Measurements from ENCODE around the gene WDR33.
"Not testable (repeated sequence)": the region's sequence is repeated elsewhere in the genome, so short reads cannot be mapped to it uniquely, and the experiment has no call there.

WDR33 gene

DNA sequence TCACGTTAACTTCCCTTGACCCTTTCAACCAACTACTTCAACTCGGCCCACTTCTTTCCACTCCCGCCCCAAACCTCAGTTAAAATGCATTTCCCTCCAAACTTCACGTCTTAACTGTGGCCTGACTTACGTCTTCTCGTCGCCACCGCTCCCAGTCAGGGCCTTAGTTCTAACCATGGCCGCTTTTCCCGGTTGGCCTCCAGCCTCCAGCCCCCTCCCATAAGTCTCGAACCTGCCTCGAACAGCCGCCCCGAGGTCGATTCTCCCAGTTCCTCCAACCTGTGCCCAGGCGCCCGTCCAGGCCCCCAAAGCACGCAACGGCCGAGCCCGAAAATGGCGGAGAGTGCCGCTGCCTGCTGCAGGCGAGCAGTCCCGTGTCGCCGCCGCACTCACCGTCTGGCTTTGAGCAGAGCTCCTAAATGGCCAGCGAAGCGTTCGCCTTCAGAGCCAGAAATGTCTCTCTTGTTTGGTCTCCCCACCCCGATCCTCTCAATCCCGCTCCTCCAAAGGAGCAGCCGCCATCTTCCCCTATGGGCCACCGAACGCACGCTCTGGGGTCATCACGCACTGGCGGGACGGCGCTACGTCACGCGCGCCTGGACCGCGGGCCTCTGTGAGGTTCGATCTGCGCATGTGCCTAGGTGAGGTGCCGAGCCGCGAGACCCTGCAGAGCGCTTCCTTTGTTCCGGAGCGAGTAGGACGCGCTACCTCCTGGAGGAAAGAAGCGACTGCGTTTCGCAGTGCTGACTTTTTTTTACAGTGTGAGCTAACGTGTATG lies at the start of gene WDR33:
Gene WDR33 (minus strand): TSS at position 553 of the 778 bp plus-strand sequence. CDS start 40,190 bp downstream, outside the sequence.
- peak; percentile 97 for DNase-seq (ENCODE audit: low spot score)

DNA sequence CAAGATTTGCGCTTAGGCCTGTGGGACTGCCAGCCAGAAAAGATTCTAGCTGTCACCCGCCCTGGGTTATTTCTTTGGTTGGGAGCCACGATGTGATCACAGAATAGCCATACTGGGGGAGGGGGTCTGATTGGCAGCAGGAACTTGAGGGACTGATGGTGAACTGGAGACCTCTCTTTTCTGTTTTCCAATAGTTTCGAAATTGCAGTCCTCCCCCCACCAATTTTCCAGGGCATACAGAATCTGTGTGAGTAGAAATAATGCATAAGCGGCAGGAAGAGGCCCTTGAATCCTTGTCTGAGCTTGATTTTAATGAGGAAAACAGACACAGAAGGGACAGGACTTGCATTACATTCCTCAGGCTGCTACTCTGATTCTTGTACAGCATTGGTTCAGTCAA lies 49.2 kb upstream of the WDR33 start:
- no peak for DNase-seq (ENCODE audit: low spot score)

DNA sequence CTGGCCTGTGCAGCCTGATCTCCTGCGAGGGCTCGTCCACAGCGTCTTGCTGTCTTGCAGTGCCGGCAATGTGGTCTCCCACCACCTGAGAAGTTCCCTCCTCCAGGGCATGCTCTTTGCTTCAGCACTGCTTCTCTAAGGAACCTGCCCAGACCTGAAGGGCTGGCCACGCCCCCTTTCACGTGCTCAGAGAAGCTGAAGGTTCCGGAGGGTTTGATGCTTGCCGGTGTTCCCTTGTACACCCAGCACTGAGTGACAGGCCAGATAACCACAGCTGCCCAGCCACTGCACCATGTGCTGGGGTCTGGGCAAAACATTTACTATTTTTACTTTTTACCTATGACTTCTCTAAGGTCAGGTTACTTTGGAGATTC lies 48.7 kb upstream of the WDR33 start:
- DNase-seq (ENCODE audit: low spot score) = peak; percentile 29

DNA sequence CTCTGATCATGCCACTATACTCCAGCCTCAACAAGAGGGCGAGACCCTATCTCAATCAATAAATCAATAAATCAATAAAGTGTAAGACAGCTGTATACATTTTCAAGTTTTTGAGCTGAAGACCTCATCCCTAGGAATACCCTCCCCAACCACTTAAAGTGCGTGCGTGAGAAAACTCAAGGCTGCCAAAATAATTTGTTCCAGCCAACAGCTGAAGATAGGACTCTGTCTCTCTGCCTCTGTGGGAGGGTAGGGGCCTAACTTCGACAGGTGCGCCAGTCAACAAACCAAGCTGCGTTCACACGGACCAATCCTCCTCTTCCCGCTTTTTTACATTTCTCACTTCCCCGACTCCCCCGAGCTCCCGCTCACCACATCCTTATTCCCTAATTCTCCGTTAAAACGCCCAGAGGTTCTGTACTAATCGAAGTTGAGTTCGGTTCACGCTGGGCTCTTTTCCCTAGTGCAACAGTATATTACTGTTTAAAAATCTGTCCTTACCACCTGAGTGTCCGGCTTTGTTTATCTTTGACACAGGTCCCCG lies 46.4 kb upstream of the WDR33 start:
- DNase-seq (ENCODE audit: low spot score) = peak; percentile 16

DNA sequence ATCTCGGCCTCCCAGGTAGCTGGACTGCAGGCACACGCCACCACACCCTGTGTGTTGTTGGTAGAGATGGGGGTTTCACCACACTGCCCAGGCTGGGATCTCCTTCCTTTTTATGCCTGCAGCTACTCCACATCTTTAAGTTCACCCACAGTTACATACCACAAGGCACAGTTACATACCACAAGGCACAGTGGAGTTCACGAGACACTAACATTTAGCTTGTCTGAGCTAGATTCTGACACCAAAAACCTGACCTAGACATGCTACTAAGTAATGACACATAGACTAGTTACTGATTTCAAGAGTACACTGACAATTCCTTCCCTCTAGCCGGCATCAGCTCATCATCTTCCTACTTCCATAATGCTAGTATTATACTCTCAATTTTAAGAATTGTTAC lies 42.7 kb upstream of the WDR33 start:
- DNase-seq (ENCODE audit: low spot score) = no peak

DNA sequence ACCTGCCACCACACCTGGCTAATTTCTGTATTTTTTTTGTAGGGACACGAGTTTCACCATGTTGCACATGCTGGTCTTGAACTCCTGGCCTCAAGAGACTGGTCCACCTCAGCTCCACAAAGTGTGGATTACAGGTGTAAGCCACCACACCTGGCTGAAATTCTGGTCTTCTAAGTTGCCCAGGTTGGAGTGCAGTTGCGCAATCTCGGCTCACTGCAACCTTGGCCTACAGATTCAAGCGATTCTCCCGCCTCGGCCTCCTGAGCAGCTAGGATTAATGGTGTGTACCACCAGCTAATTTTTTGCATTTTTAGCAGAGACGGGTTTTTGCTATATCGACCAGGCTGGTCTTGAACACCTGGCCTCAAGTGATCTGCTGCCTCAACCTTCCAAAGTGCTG lies 41.4 kb upstream of the WDR33 start:
- no peak for DNase-seq (ENCODE audit: low spot score)

DNA sequence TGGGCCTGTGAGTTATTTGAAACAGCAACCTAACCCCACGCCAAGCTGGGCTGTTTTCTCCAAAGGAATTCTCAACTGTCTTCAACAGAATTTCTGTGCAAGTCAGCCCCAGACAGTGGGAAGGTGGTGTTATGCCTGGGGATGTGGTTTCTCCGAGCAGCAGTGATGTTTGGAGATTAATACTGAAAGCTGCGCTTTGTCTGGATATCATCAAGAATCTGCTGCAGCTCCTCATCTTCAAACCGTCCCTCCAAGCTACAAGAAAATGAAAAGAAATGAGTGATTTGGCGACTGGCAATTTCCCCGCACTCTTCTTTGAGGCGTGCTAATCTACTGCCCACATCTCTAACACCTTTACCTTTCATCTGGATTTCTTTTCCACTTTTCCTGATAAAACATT lies 37.0 kb upstream of the WDR33 start:
- DNase-seq (ENCODE audit: low spot score) = no peak

DNA sequence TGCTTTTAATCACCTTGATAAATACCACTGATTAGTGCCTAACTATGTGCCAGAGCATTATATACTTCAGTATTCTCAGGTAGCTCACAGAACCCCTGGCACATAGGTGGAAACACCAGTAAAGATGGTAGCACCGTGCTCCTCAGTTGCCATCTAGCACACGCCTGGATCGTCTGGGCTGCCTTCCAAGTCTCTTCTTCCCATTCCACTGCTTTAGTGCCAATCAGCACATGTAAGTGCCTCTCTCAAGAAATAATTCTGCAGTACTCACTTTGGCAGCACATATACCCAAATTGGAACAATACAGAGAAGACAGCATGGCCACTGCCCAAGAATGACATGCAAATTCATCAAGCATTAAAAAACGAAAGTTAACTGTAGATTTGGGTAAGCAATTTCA lies 34.0 kb upstream of the WDR33 start:
- no peak for DNase-seq (ENCODE audit: low spot score)

DNA sequence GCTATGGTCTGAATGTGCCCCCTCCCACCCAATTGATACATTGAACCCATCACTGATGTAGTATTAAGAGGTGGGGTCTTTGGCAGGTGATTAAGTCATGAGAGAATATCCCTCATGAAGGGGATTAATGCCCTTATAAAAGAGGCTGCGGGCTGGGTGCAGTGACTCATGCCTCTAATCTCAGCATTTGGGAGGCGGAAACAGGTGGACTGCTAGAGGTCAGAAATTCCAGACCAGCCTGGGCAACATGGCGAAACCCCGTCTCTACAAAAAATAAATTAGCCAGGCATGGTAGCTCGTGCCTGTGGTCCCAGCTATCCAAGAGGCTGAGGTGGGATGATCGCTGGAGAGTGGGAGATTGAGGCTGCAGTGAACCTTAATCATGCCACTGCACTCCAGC lies 32.7 kb upstream of the WDR33 start:
- DNase-seq (ENCODE audit: low spot score) = no peak

DNA sequence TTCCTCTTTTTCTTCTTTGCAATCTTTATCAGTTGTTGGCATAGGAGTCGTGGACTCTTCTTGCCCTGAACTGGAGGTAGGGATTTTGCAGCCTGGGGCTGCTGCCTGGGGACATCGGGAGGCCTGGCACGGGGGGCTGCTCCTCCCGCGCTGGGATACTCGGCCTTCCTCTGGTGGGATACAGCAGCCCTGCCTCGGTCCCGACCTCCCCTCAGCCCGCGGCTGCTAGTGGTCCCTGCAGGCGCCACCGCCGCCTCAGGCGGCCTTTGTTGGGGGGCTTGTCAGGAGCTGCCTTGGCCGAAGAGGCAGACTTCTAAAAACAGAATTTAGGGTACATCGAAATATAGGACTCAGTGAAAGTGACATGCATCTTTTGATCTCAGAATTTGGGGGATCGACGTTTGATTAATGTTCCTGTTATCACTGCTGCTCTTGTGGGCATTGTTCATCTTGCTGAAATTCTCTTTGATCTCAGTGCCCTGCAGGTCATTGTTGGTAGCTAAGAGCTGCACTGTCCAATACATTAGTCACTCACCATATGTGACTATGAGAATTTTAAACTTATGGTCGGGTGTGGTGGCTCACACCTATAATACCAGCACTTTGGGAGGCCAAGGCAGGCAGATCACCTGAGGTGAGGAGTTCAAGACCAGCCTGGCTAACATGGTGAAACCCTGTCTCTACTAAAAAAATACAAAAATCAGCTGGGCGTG lies 30.7 kb upstream of the WDR33 start:
- no peak for DNase-seq (ENCODE audit: low spot score)

DNA sequence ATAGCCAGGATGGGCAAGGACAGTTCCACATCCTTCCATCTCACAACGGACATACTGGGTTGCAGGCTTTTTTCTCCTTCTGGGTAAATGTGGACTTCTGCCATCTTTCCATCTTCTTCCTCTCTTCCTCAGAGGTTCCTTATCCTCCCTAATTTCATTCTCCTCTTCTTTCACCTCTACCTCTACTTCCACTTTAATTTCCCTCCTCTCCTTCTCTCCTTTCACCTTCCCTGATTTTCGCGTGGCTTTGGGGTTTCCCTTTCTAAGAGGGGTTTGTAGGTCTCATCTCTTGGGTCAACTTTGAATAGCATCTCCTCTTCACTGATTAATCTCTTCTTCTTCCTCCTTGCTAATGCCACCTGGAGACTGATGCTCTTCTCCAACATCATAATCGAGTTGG lies 29.9 kb upstream of the WDR33 start:
- DNase-seq (ENCODE audit: low spot score) = no peak

DNA sequence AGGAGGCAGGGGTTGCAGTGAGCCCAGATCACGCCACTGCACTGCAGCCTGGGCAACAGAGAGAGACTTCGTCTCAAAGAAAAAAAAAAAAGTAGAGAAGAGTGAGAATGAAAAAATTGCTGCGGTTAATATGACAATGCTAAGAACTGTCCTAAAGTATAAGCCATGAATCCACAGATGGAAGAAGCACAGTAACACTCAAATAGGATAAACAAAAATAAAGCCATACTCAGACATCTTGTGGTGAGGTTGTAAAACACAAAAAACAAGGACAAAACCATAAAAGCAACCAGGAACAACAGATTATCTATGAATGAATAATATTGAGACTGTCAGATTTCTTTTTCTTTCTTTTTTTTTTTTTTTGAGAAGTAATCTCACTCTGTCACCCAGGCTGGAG lies 24.0 kb upstream of the WDR33 start:
- DNase-seq (ENCODE audit: low spot score) = no peak

DNA sequence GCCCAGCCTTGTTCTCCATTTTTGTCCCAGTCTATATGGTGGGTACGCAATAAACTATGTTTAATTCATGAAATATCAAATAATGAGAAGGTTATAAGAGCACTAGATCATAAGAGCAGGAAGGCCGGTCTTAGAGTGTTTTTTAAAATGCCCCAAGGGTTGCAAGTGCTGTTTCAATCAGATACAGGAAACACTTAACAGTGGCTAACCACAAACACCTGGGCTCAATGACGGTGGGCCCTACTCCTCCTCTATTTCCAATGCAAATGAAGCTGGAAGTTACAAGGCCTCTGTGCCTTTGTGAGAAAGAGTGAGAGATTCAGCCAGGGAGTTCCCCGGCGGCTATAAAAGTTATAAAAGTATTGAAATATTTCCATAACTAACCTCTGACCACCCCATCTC lies 18.9 kb upstream of the WDR33 start:
- no peak for DNase-seq (ENCODE audit: low spot score)

DNA sequence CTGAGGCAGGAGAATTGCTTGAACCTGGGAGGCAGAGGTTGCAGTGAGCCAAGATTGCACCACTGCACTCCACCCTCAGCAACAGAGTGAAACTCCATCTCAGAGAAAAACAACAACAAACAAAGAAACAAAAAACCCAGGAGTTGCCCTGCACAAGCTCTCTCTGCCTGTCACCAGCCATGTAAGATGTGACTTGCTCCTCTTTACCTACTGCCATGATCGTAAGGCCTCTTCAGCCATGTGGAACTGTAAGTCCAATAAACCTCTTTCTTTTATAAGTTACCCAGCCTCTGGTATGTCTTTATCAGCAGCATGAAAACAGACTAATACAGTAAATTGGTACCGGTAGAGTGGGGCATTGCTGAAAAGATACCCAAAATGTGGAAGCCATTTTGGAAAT lies 15.7 kb upstream of the WDR33 start:
- not testable (repeated sequence) for DNase-seq (ENCODE audit: low spot score)

DNA sequence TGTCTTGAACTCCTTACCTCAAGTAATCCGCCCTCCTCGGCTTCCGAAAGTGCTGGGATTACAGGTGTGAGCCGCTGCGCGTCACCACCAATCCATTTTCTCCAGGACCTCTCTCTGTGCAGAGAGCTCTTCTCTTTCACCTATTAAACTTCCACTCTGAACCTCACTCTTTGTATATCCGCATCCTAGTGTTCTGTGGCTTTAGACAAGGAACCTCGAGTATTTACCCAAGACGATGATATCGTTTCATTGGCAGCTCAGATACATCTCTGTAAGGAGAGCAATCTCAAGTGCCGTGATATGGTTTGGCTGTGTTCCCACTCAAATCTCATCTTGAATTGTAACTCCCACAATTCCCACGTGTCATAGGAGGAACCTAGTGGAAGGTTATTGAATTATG lies 15.1 kb upstream of the WDR33 start:
- DNase-seq (ENCODE audit: low spot score) = no peak

DNA sequence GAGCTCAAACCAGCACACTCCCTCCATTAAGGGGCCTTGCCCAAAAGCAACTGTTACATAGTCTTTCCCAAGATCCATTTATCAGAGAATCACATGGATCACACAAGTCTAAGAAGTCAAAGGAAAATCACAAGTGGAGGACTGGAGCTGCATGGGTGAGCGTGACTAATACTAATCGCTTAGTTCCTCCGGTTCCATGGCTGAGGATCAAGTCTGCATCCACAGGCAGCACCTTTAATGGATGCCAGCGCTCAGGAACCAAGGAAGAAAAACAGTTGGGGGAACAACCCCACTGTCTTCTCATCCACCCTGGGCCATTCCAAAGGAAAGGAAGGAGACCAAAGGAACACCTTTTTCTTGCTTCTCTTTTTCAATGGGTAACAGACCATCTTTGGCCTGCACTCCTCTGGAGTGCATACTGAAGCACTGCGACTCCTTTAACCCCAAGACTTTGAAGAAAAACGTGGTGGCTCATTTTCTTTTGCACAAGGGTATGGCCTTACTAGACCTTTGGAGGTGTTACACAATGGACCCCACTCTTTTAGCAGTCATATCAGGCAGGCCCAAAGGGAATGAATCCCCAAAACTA lies 9.2 kb upstream of the WDR33 start:
- no peak for DNase-seq (ENCODE audit: low spot score)

DNA sequence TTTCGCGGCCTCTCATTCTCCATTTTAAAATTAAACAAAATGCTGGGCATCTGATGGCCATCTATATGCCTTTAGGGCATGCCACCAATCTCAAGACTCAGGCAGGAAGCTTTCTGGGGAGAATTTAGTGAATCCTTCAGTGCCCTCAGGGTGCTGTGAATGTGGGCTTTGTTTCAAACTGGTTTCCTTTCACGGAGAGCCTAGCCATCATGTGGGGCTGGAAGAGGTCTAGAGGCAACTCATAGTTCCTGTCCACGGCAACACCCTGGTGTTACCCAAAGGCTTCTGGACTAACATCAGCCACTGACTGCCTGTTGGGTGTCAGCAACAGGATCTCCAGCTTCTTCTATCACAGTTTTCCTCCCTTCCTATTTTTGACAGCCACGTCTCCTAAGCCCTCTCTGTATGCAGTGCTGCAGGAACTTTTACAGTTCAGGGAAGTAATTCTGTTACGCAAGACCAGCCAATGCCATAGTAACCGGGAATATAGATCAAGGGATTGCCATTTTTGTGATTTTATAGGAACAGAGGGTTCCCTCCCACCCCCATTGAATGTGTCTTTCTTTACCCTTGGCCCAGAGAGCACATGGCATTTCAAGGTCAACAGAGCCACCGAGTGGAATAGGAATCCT lies 7.9 kb upstream of the WDR33 start:
- no peak for DNase-seq (ENCODE audit: low spot score)

DNA sequence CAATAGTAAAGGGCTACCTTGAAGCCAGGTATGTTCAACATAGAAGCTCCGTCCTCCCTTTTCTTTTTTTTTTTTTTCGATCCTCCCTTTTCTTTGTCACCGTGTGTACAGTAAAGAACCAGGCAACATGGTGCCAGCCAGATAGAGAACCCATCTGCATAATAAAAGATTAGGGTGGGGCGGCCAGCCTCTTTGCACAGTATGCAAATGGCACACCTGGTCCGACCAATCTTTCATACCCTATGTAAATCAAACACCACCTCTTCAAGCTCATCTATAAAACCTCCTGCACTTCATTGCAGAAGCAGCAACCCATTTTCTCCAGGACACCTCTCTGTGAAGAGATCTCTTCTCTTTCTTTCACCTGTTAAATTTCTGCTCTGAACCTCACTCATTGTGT lies 7.3 kb upstream of the WDR33 start:
- no peak for DNase-seq (ENCODE audit: low spot score)

DNA sequence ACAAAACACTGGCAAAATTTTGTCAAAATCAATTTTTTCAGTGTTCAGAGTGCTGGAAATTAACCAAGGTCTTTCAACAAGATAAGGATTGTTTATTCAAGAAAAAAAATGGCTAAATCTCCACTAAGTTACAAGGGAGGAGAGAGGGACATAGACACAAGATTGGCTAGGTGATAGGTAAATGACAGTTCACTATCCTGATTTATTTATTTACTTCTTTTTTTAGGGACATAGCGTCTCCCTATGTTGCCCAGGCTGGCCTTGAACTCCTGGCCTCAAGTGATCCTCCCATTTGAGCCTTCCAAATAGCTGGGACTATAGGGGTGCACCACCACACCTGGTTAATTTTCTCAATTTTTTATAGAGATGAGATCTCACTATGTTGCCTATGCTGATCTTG lies 3.7 kb upstream of the WDR33 start:
- no peak for DNase-seq (ENCODE audit: low spot score)

DNA sequence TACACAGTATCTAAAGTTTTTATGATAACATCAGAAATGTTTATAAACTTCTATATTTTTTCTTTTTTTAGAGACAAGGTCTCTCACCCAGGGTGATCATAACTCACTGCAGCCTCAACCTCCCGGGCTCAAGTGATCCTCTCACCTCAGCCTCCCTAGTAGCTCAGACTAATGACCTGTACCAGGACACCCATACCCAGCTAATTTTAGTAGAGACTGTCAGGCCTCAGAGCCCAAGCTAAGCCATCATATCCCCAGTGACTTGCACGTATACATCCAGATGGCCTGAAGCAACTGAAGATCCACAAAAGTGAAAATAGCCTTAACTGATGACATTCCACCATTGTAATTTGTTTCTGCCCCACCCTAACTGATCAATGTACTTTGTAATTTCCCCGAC lies 1.5 kb upstream of the WDR33 start:
- not testable (repeated sequence) for DNase-seq (ENCODE audit: low spot score)

DNA sequence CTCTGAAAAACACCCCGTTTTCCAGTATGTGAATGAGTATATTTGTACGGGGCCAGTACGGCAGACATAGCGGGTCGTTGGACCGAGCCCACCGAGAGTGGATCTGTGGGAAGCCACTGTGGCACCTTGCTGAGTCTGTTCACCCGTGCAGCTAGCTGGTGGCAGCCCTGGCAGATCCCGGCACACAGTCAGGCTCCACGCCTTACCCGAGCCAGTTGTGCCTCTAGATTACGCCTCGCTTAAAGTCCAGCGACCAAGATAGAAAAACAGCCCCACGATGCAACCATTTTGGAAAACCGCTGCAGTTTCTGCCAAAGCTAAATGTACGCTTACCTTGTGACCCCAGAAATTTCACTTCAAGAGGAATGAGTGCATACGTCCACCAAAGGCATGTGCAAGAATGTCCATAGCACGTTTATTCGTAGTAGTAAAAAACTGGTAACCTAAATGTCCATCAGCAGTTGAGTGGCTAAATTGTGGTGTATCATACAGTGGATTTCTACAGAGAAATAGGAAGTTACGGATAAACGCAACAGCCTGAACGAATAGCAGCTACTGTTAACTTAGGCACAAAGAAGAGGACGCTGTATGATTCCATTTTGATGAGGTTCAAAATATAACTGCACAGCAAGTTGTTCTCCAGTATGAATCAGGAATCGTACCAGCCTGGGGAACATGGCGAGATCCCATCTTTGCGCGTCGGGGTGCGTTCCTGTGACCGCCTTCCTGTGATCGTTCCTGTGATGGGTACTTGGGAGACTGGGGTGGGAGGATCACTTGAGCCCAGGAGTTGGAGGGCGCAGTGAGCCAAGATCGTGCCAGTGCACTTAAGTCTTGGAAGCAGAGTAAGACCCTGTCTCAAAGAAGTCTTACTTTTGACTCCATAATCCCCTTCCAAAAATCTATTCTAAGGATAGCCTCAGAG lies 688 bp upstream of the WDR33 start:
- DNase-seq (ENCODE audit: low spot score) = no peak
